Activated T-cell treated with anti-CD3 and anti-CD28 coated beads, Interleukin-2, amount 50 U/mL, for 48 hours (primary cell): ENCODE results near the gene SIGLEC1.

ENCODE experiments used
- DNase-seq, 2 experiments: peaks; one replicate each; pipeline ENCODE4 v3.0.0-alpha.2; 2020

The SIGLEC1 gene

GRCh38 chr20:3697588-3698305 lies 14.7 kb downstream of the SIGLEC1 start:
- no peak for DNase-seq

- DNase-seq, result no peak
These were observed 15.4 kb downstream of the SIGLEC1 start for GRCh38 chr20:3696745-3697587.

GRCh38 chr20:3696200-3696599 lies 16.2 kb downstream of the SIGLEC1 start:
- no peak for DNase-seq

GRCh38 chr20:3694864-3695263 lies 17.5 kb downstream of the SIGLEC1 start:
- no peak for DNase-seq

GRCh38 chr20:3693376-3693775 lies 19.0 kb downstream of the SIGLEC1 start:
- DNase-seq, result no peak

- DNase-seq, result no peak
These were observed 19.6 kb downstream of the SIGLEC1 start for GRCh38 chr20:3692706-3693294.

- DNase-seq, result no peak
These were observed 20.5 kb downstream of the SIGLEC1 start for GRCh38 chr20:3691897-3692296.

- no peak for DNase-seq
These were observed 21.1 kb downstream of the SIGLEC1 start for GRCh38 chr20:3691306-3691705.

GRCh38 chr20:3690413-3690812 lies 22.0 kb downstream of the SIGLEC1 start:
- no peak for DNase-seq

- no peak for DNase-seq
These were observed 22.4 kb downstream of the SIGLEC1 start for GRCh38 chr20:3689978-3690377.

GRCh38 chr20:3687655-3688054 lies 24.7 kb downstream of the SIGLEC1 start:
- DNase-seq, result no peak

- no peak for DNase-seq
These were observed 25.5 kb downstream of the SIGLEC1 start for GRCh38 chr20:3686867-3687321.

GRCh38 chr20:3686421-3686820 lies 26.0 kb downstream of the SIGLEC1 start:
- no peak for DNase-seq

- no peak for DNase-seq
These were observed 27.1 kb downstream of the SIGLEC1 start for GRCh38 chr20:3685341-3685740.

- no peak for DNase-seq
These were observed 30.2 kb downstream of the SIGLEC1 start, which contains the start of gene ADAM33 for GRCh38 chr20:3681931-3682781. Gene ADAM33 (minus strand): TSS chr20:3682010. CDS start chr20:3682004, 6 bp downstream.

GRCh38 chr20:3681352-3681930 lies 31.0 kb downstream of the SIGLEC1 start:
- no peak for DNase-seq

- no peak for DNase-seq
These were observed 31.6 kb downstream of the SIGLEC1 start for GRCh38 chr20:3680701-3681351.

- DNase-seq, result no peak
These were observed 32.4 kb downstream of the SIGLEC1 start for GRCh38 chr20:3679749-3680700.

- no peak for DNase-seq
These were observed 33.3 kb downstream of the SIGLEC1 start for GRCh38 chr20:3678856-3679720.
